HG03066 (cell line): ENCODE results near the gene CCDC51.
"Not testable (repeated sequence)": the region's sequence is repeated elsewhere in the genome, so short reads cannot be mapped to it uniquely, and the experiment has no call there.

ENCODE experiments used
- ATAC-seq: cut with Tn5 transposase; IDR thresholded peaks from one replicate; pipeline ENCODE4 v1.9.1; 2021; ENCODE audit warnings: low read depth; ENCODE audit not compliant: unreplicated experiment

The CCDC51 gene

GRCh38 chr3:48466386-48467109, 26.6 kb upstream of the CCDC51 start:
- ATAC-seq: peak; percentile 13

- ATAC-seq: peak; percentile 89
Measured at GRCh38 chr3:48465531-48466378, 25.8 kb upstream of the CCDC51 start.

GRCh38 chr3:48465237-48465530, 25.3 kb upstream of the CCDC51 start:
- ATAC-seq: no peak

GRCh38 chr3:48464713-48465221, 24.8 kb upstream of the CCDC51 start:
- ATAC-seq: no peak

- no peak for ATAC-seq
Measured at GRCh38 chr3:48463703-48464102, 23.8 kb upstream of the CCDC51 start.

GRCh38 chr3:48461767-48462166, 21.8 kb upstream of the CCDC51 start:
- not testable (repeated sequence) for ATAC-seq

- no peak for ATAC-seq
Measured at GRCh38 chr3:48460517-48460902, 20.6 kb upstream of the CCDC51 start.

GRCh38 chr3:48459773-48460516, 20.0 kb upstream of the CCDC51 start:
- ATAC-seq: no peak

GRCh38 chr3:48459331-48459730, 19.4 kb upstream of the CCDC51 start:
- no peak for ATAC-seq

- no peak for ATAC-seq
Measured at GRCh38 chr3:48456456-48456855, 16.5 kb upstream of the CCDC51 start.

- no peak for ATAC-seq
Measured at GRCh38 chr3:48451270-48451669, 11.4 kb upstream of the CCDC51 start.

GRCh38 chr3:48446425-48447193, 6.7 kb upstream of the CCDC51 start, which contains the start of gene ATRIP:
TSS of gene ATRIP (plus strand) at chr3:48446737. CDS start at chr3:48446846, 109 bp downstream.
- ATAC-seq: peak; percentile 85

GRCh38 chr3:48446043-48446424, 6.1 kb upstream of the CCDC51 start:
- no peak for ATAC-seq

- ATAC-seq: no peak
Measured at GRCh38 chr3:48445277-48445882, 5.5 kb upstream of the CCDC51 start.

- no peak for ATAC-seq
Measured at GRCh38 chr3:48441940-48442339, 2.0 kb upstream of the CCDC51 start.

- no peak for ATAC-seq
Measured at GRCh38 chr3:48440590-48440958, 655 bp upstream of the CCDC51 start.

- ATAC-seq: no peak
Measured at GRCh38 chr3:48437812-48438211, 2.1 kb downstream of the CCDC51 start.

GRCh38 chr3:48436855-48437254, 3.1 kb downstream of the CCDC51 start:
- ATAC-seq: no peak

- ATAC-seq: no peak
Measured at GRCh38 chr3:48436477-48436787, 3.5 kb downstream of the CCDC51 start.

GRCh38 chr3:48435774-48436476, 4.0 kb downstream of the CCDC51 start:
- ATAC-seq: no peak
